Transverse colon (tissue), 4 donors: Measurements from ENCODE around the gene C5orf46.

Experiments
- CTCF ChIP-seq, 5 experiments: fragments of 200-600 bp in 3 of 5; fragments of 450-650 bp in 2 of 5; sonication (generic) in 3 of 5; IDR thresholded peaks; 1 replicate in 2 of 5; 2 replicates in 3 of 5; pipeline ENCODE4 v1.5.1; 2016 to 2017; ENCODE audit warnings: antibody characterized with exemption in 5 of 5, inconsistent platforms in 3 of 5, mild to moderate bottlenecking in 2 of 5, moderate library complexity in 1 of 5
- EP300 ChIP-seq: sonication (generic); formaldehyde crosslinking; IDR thresholded peaks from one replicate; pipeline ENCODE4 v1.6.1; 2017; ENCODE audit warnings: antibody characterized with exemption, low read depth
- POLR2A ChIP-seq: fragments of 450-650 bp; IDR thresholded peaks from one replicate; pipeline ENCODE4 v1.6.1; 2016; ENCODE audit warnings: antibody characterized with exemption, mild to moderate bottlenecking, moderate library complexity
- POLR2AphosphoS5 ChIP-seq, 3 donors: sonication (generic); formaldehyde crosslinking; IDR thresholded peaks; one replicate each; pipeline ENCODE4 v1.6.1; 2016; ENCODE audit warnings: antibody characterized with exemption in 3 of 3

- TF ChIP-seq POLR2AphosphoS5 (IDR thresholded peaks at IDR 0.05) = no peak
- TF ChIP-seq CTCF (IDR thresholded peaks at IDR 0.05) = peak; percentile 68 to 82 (median 78)
- TF ChIP-seq POLR2A = no peak
- TF ChIP-seq EP300 = no peak
Measured at GRCh38 chr5:147857302-147858129, 48.8 kb downstream of the C5orf46 start.
